ENCODE measurements around the gene BCDIN3D. TPM values are rescaled to one million over a fixed set of nuclear protein-coding genes. Genes with fewer than 3 reads are reported as not detected.

Gene BCDIN3D
- total RNA-seq, 1 experiment from 2014 or later: 3.3 TPM

- Histone ChIP-seq H3K9me3 (ENCODE audit: control insufficient read depth, low read depth, low read length) (no peaks in the 10 kb centered on the region), H3K27me3 (ENCODE audit: insufficient read depth, low read length) (no peaks in the 10 kb centered on the region), H3K18ac (ENCODE audit: insufficient read length, low read depth, low read length) (no peak overlapping the region), H3K9ac (ENCODE audit: extremely low read depth, insufficient read length, low read length) (no peak overlapping the region), H2BK15ac (ENCODE audit: low read depth, low read length) (no peak overlapping the region), H2BK12ac (ENCODE audit: insufficient read length, low read depth, low read length) (no peak overlapping the region), H3K79me2 (ENCODE audit: insufficient read depth, low read length) (no peaks in the 10 kb centered on the region), H3K79me1 (ENCODE audit: insufficient read depth, low read depth, low read length, poor library complexity, severe bottlenecking) (no peaks in the 10 kb centered on the region), H4K20me1 (ENCODE audit: control insufficient read depth, insufficient read depth, insufficient read length) (no peaks in the 10 kb centered on the region), H3K14ac (ENCODE audit: insufficient read depth, low read length) (peak overlapping the region; percentile 39; the same call in 1 of the 2 replicates), H2AFZ (ENCODE audit: low read length) (no peak overlapping the region), H3K23me2 (ENCODE audit: insufficient read length, low read depth, low read length, poor library complexity, severe bottlenecking) (no peaks in the 10 kb centered on the region), H3K23ac (ENCODE audit: insufficient read length, low read depth, low read length) (no peak overlapping the region), H3T11ph (ENCODE audit: low read length) (no peak overlapping the region), H4K91ac (ENCODE audit: insufficient read length, low read depth, low read length) (no peak overlapping the region), H3K4me1 (ENCODE audit: insufficient read depth, low read length) (peaks cover 14% of the 10 kb centered on the region; the same call in 1 of the 2 replicates), H3K56ac (ENCODE audit: insufficient read length, low read depth, low read length) (no peak overlapping the region), H4K5ac (ENCODE audit: insufficient read length, low read depth, low read length) (no peak overlapping the region), H2AK5ac (ENCODE audit: insufficient read length, low read length) (no peak overlapping the region), H2BK20ac (ENCODE audit: low read depth, low read length, poor library complexity, severe bottlenecking) (no peak overlapping the region), H3K27ac (ENCODE audit: insufficient read length, low read depth, low read length) (no peak overlapping the region), H3K4me2 (ENCODE audit: insufficient read depth, insufficient read length, low read length) (no peak overlapping the region), H3K4ac (ENCODE audit: low read depth, low read length) (no peak overlapping the region), H4K8ac (replicated peaks; ENCODE audit: insufficient read length, low read depth, low read length) (no peak overlapping the region), H2BK5ac (ENCODE audit: insufficient read length, low read length) (no peak overlapping the region), H2BK120ac (ENCODE audit: low read depth, low read length, poor library complexity, severe bottlenecking) (no peak overlapping the region)
- H3K9me3 Mint-ChIP-seq: no peaks in the 10 kb centered on the region; a peak in 1 of 5 replicates
- no peaks in the 10 kb centered on the region for H3K27me3 Mint-ChIP-seq (ENCODE audit: low read depth)
- peak overlapping the region; percentile 93 to 96 (median 96) for H3K27ac Mint-ChIP-seq
- peaks cover 26 to 52% of the 10 kb centered on the region in 2 experiments for H3K4me1 Mint-ChIP-seq
- TF ChIP-seq, protein P1, sequence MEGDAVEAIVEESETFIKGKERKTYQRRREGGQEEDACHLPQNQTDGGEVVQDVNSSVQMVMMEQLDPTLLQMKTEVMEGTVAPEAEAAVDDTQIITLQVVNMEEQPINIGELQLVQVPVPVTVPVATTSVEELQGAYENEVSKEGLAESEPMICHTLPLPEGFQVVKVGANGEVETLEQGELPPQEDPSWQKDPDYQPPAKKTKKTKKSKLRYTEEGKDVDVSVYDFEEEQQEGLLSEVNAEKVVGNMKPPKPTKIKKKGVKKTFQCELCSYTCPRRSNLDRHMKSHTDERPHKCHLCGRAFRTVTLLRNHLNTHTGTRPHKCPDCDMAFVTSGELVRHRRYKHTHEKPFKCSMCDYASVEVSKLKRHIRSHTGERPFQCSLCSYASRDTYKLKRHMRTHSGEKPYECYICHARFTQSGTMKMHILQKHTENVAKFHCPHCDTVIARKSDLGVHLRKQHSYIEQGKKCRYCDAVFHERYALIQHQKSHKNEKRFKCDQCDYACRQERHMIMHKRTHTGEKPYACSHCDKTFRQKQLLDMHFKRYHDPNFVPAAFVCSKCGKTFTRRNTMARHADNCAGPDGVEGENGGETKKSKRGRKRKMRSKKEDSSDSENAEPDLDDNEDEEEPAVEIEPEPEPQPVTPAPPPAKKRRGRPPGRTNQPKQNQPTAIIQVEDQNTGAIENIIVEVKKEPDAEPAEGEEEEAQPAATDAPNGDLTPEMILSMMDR (conservative IDR thresholded peaks at IDR 0.05): no peak
- no peak for DNase-seq
- no CpG with 5 or more reads among the region's 4 CpGs for WGBS (ENCODE audit: extremely low coverage, insufficient read length, low lambda C conversion rate)
- H3K36me3 Mint-ChIP-seq (ENCODE audit: insufficient read depth in 1 of 3, low read depth in 3 of 3): peaks cover 0 to 15% (median 15%) of the 10 kb centered on the region in 3 experiments; a peak in 5 of 7 replicates
- peak overlapping the region in 1 of 2 experiments; percentile 67; a peak in 2 of 5 replicates for H3K4me3 Mint-ChIP-seq
Measured at GRCh38 chr12:49809381-49809905, 33.5 kb downstream of the BCDIN3D start.
